Stimulated activated CD8-positive, alpha-beta memory T cell treated with anti-CD3 and anti-CD28 coated beads, Interleukin-15, amount 100 ng/mL, for 4 hours (primary cell): Measurements from ENCODE around the gene SPDYE17.
"Not testable (repeated sequence)": the region's sequence is repeated elsewhere in the genome, so short reads cannot be mapped to it uniquely, and the experiment has no call there.

Source experiments
- DNase-seq, 2 donors: peaks; one replicate each; pipeline ENCODE4 v3.0.0-alpha.2; 2020; ENCODE audit warnings: low read depth in 2 of 2

The SPDYE17 gene

GRCh38 chr7:76998764-76999450 lies 33.3 kb downstream of the SPDYE17 start:
- DNase-seq, result not testable (repeated sequence)

DNA sequence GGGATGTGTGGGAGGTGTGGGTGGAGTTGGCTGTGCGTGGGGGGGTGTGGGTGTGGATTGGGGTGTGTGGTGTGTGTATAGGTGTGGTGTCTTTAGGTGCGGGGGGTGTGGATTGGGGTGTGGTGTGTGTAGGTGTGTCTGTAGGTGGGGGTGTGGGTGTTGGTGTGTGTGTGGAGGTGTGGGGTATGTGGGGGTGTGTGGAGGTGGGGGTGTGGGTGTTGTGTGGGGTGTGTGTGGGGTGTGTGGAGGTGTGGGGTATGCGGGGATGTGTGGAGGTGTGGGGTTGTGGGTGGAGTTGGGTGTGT lies 33.9 kb downstream of the SPDYE17 start:
- DNase-seq, result no peak

- no peak for DNase-seq
These were observed 34.5 kb downstream of the SPDYE17 start for GRCh38 chr7:76997381-76998284.

DNA sequence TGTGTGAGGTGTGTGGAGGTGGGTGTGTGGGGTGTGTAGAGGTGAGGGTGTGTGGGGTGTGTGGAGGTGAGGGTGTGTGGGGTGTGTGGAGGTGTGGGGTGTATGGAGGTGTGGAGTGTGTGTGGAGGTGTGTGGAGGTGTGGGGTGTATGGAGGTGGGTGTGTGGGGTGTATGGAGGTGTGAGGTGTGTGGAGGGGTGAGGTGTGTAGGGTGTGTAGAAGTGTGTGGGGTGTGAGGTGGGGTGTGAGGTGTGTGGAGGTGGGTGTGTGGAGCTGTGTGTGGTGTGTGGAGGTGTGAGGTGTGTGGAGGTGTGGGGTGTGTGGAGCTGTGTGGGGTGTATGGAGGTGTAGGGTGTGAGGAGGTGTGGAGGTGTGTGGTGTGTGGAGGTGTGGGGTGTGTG lies 35.2 kb downstream of the SPDYE17 start:
- not testable (repeated sequence) for DNase-seq

- DNase-seq, result not testable (repeated sequence)
These were observed 37.9 kb downstream of the SPDYE17 start for GRCh38 chr7:76994286-76994685.

DNA sequence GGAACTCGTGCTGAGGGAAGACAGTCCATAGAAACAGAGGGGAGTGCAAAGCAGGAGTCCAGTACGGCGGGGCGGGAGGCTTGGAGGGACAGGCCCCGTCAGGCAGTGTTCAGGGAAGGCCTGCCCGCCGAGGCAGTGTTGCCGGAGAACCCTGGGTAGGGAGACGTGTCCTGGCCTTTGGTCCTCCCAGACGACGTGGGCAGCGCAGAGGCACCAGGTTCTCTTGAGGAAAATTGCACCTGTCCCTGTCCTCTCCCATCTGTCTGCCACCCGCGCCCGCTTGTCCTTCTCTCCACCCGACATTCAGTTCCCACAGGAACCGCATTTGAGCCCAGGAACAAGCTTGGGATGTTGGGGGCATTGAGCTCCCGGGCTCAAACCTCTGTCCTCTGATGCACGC lies 38.3 kb downstream of the SPDYE17 start:
- DNase-seq, result not testable (repeated sequence)

DNA sequence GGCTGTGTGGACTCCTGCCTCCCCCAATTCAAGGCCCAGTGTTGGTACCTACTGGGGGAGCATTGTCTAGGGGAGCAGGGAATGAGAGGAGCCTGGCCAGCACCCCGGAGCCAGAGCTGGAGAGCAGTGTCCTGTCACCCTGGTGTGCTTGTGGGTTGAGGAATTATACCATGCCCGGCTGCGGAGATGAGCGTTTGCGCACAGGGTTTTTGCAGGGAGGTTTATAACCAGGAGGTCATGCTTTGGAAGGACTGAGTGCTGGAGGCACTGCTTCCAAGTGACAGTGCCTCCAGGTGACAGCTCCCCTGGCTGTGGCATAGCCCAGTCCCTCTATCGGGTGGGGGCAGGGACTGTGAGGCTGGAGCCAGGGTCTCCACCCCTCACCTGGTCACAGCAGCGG lies 39.3 kb downstream of the SPDYE17 start:
- not testable (repeated sequence) for DNase-seq

GRCh38 chr7:76992204-76992603 lies 40.0 kb downstream of the SPDYE17 start:
- not testable (repeated sequence) for DNase-seq

- DNase-seq, result not testable (repeated sequence)
These were observed 42.0 kb downstream of the SPDYE17 start for GRCh38 chr7:76990202-76990601.

DNA sequence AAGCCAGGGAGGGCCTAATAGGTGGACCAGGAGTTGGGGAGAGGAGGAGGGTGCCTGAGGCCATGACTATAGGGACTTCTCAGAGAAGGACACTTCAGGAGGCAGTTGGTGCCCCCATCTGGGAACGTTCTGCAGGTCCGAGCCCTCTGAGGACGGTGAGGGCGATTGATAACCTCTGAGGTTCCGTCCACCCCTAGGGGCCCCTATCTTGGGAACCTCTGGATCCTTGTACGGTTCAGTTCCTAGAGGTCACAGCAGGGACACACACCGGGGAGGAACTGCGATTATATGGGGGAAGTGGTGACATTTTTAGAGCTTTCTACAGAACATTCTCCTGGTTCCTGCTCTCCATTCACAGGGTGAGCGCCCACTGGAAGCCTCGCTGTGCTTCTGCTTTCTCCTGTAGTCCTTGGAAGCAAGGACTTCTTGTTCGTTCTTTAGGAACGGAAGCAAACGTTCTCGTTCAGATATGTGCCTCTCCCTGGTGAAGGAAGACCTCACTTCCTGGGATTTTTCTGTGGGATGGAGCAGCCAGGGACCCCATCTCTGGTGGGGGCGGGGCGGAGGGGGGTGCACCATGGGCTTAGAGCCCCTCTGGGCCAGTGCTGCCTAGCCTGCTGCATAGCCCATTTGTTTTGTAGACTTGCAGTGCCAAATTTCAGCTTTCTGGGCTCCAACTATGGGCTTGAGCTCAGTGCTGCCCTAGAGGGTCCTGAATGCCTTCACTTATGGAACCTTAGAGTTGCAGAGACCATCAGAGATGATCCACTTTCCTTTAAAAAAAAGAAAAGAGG lies 46.0 kb downstream of the SPDYE17 start:
- not testable (repeated sequence) for DNase-seq

GRCh38 chr7:76984784-76985136 lies 47.4 kb downstream of the SPDYE17 start:
- not testable (repeated sequence) for DNase-seq

DNA sequence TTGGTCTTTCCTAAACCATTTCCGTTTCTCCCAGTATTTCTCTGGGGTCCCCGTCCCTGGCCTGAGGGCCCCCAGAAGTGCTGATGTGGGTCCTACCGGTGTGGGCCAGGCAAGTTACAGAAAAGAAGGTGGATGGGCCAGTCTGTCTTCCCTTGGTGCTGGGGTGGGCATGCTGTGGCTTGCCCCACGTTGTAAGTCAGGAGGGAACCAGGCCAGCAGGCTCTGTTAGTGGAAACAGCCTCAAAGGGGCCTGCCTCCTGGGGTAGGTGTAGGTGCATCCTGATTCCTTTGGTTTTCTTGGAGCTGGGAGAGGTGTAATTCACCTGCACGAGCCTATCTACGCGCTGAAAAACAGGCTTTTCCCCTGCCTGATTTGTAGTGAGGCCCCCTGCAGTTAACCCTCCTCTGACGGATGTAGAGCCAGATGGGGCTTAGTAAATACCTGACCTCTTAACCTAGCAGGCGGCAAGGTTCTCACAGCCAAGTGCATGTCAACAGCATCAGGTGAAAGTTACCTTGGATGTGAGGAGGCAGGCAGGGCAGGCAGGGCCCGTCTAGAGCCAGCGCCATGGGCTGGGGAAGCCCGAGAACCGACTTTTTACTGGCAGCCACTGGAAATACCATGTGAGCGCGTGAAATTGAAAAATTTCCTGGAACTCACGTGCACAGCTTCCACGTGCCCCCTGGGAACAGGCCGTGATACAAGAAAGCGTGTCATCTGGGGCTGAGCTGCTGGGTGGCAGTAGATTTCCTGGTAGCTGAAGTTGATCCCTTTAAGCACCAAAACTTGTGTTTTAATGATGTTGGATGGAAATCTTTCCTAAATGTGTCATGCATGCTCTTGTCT lies 48.0 kb downstream of the SPDYE17 start:
- DNase-seq, result not testable (repeated sequence)

GRCh38 chr7:76983333-76983732 lies 48.8 kb downstream of the SPDYE17 start:
- not testable (repeated sequence) for DNase-seq

GRCh38 chr7:76982501-76982900 lies 49.7 kb downstream of the SPDYE17 start:
- DNase-seq, result not testable (repeated sequence)

- not testable (repeated sequence) for DNase-seq
These were observed 50.8 kb downstream of the SPDYE17 start for GRCh38 chr7:76981187-76981970.

DNA sequence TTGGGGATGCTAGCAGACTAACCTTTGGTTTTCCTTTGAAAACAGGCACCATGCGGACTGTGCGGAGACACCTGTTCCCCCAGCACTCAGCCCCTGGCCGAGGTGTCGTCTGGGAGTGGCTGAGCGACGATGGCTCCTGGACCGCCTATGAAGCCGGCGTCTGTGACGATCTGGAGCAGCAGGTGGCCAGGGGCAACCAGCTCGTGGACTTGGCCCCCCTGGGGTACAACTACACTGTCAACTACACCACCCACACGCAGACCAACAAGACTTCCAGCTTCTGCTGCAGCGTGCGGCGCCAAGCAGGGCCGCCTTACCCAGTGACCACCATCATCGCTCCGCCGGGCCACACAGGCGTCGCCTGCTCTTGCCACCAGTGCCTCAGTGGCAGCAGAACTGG lies 51.6 kb downstream of the SPDYE17 start:
- DNase-seq, result not testable (repeated sequence)

- not testable (repeated sequence) for DNase-seq
These were observed 54.3 kb downstream of the SPDYE17 start for GRCh38 chr7:76977761-76978367.

DNA sequence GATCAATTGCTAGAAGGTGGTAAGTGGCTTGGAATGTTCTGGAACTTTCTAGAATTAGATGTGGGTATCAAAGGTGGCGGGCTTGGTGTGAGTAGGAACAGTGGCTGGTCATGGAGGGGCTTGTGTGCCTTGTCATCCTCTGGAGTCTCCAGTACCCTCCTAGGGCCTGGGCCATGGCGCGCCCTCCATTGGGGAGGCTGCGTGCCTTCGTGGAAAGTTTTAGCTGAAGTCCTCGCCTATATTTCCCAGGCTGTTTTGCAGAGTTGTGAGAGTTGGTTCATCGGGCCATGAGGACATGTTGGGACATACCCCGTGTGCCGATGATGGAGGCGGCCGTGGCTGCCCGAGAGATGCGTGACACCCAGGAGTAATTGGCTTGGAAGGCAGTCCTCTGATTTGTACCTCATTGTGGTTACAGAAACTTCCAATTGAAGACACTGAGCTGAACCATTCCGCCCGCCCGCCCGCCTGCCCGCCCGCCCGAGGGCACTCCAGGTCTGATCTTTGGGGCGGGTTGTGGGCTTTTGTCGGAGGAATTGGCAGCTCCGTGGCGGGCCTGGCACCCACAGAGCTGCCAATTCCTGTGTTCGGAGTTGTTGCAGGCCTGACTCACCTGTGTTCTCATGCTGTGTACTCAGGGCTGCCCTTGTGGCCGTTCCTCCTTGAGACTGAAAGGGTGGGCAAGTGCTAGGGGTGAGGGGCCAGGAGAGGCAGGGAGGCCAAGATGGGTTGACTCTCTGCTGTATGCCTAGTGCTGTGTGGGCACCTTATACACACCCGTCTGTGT lies 57.2 kb downstream of the SPDYE17 start:
- DNase-seq, result not testable (repeated sequence)

DNA sequence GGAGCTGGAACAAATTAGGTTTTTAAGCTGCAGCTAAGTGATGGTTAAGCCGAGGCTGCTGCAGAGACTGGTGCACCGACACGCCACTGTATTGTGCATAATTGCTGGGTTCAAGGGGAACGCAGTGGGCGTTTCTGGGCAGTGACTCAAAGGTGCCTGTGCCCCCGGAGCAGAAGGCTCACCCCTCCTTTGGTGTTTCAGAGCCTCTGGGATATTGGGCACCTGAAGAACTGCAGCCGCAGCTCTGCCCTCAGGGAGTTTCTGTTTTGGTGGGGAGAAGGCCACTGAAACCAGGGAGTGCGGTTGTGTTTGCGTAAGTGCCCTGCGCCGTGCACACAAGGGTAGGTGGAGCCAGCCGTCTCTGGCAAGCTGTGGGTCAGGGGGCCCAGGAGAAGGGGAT lies 57.8 kb downstream of the SPDYE17 start:
- DNase-seq, result not testable (repeated sequence)
